H9 (cell line): ENCODE measurements around the gene UCK1. TPM values are rescaled to one million over a fixed set of nuclear protein-coding genes. Genes with fewer than 3 reads are reported as not detected.

Experiments used
- DNase-seq: peaks from one replicate; pipeline ENCODE4 v3.0.0-alpha.2; 2017
- H2AFZ ChIP-seq: one replicate; pipeline ENCODE4 v1.6.1; 2013; ENCODE audit warnings: mild to moderate bottlenecking, low read length, control low read depth, moderate library complexity
- H2AK5ac ChIP-seq: 2 replicates; pipeline ENCODE4 v1.6.1; 2013; ENCODE audit warnings: low read length, control low read depth, mixed read lengths; ENCODE audit not compliant: insufficient read length
- H2BK120ac ChIP-seq: one replicate; pipeline ENCODE4 v1.6.1; 2013; ENCODE audit warnings: low read depth, mild to moderate bottlenecking, low read length, control low read depth, inconsistent platforms; ENCODE audit not compliant: poor library complexity, severe bottlenecking
- H2BK12ac ChIP-seq: 2 replicates; pipeline ENCODE4 v1.6.1; 2013; ENCODE audit warnings: low read length, control low read depth, mixed read lengths, low read depth; ENCODE audit not compliant: insufficient read length
- H2BK15ac ChIP-seq: 2 replicates; pipeline ENCODE4 v1.6.1; 2013; ENCODE audit warnings: low read depth, low read length, control low read depth
- H2BK20ac ChIP-seq: one replicate; pipeline ENCODE4 v1.6.1; 2013; ENCODE audit warnings: low read depth, mild to moderate bottlenecking, low read length, control low read depth, inconsistent platforms; ENCODE audit not compliant: poor library complexity, severe bottlenecking
- H2BK5ac ChIP-seq: 2 replicates; pipeline ENCODE4 v1.6.1; 2013; ENCODE audit warnings: low read length, control low read depth, mixed read lengths; ENCODE audit not compliant: insufficient read length
- H3K14ac ChIP-seq: 2 replicates; pipeline ENCODE4 v1.6.1; 2013; ENCODE audit warnings: low read length, control low read depth; ENCODE audit not compliant: insufficient read depth
- H3K18ac ChIP-seq: 2 replicates; pipeline ENCODE4 v1.6.1; 2013; ENCODE audit warnings: low read depth, mild to moderate bottlenecking, mixed read lengths, low read length, control low read depth; ENCODE audit not compliant: insufficient read length
- H3K23ac ChIP-seq: 2 replicates; pipeline ENCODE4 v1.6.1; 2013; ENCODE audit warnings: low read length, control low read depth, mixed read lengths, low read depth; ENCODE audit not compliant: insufficient read length
- H3K23me2 ChIP-seq: 2 replicates; pipeline ENCODE4 v1.6.1; 2013; ENCODE audit warnings: low read depth, mild to moderate bottlenecking, mixed read lengths, low read length, control low read depth; ENCODE audit not compliant: insufficient read length, poor library complexity, severe bottlenecking
- H3K27ac ChIP-seq: 2 replicates; pipeline ENCODE4 v1.5.1; 2013; ENCODE audit warnings: low read length, control low read depth, mixed read lengths, low read depth; ENCODE audit not compliant: insufficient read length
- H3K27me3 ChIP-seq: 2 replicates; pipeline ENCODE4 v1.6.1; 2013; ENCODE audit warnings: low read length, control low read depth, inconsistent platforms; ENCODE audit not compliant: insufficient read depth
- H3K4ac ChIP-seq: 2 replicates; pipeline ENCODE4 v1.6.1; 2013; ENCODE audit warnings: low read depth, mild to moderate bottlenecking, control low read depth, inconsistent platforms, low read length, moderate library complexity
- H3K4me1 ChIP-seq: 2 replicates; pipeline ENCODE4 v1.6.1; 2013; ENCODE audit warnings: low read length, control low read depth, inconsistent platforms; ENCODE audit not compliant: insufficient read depth
- H3K4me2 ChIP-seq: 2 replicates; pipeline ENCODE4 v1.6.1; 2013; ENCODE audit warnings: low read length, control low read depth, mixed read lengths; ENCODE audit not compliant: insufficient read length, insufficient read depth
- H3K56ac ChIP-seq: 2 replicates; pipeline ENCODE4 v1.6.1; 2013; ENCODE audit warnings: low read depth, mild to moderate bottlenecking, mixed read lengths, low read length, control low read depth; ENCODE audit not compliant: insufficient read length
- H3K79me1 ChIP-seq: 2 replicates; pipeline ENCODE4 v1.6.1; 2013; ENCODE audit warnings: low read depth, mild to moderate bottlenecking, moderate library complexity, low read length, control low read depth, inconsistent platforms; ENCODE audit not compliant: insufficient read depth, poor library complexity, severe bottlenecking
- H3K79me2 ChIP-seq: 2 replicates; pipeline ENCODE4 v1.6.1; 2013; ENCODE audit warnings: low read length, control low read depth, inconsistent platforms; ENCODE audit not compliant: insufficient read depth
- H3K9ac ChIP-seq: 2 replicates; pipeline ENCODE4 v1.6.1; 2013; ENCODE audit warnings: low read length, control low read depth, mixed read lengths; ENCODE audit not compliant: insufficient read length; ENCODE audit errors: extremely low read depth
- H3K9me3 ChIP-seq: one replicate; pipeline ENCODE4 v1.6.1; 2013; ENCODE audit warnings: low read depth, low read length, inconsistent platforms; ENCODE audit not compliant: control insufficient read depth
- H3T11ph ChIP-seq: one replicate; pipeline ENCODE4 v1.6.1; 2013; ENCODE audit warnings: mild to moderate bottlenecking, low read length, control low read depth, inconsistent platforms
- H4K20me1 ChIP-seq: one replicate; pipeline ENCODE4 v1.6.1; 2013; ENCODE audit not compliant: control insufficient read depth, insufficient read length, insufficient read depth
- H4K5ac ChIP-seq: 2 replicates; pipeline ENCODE4 v1.6.1; 2013; ENCODE audit warnings: low read depth, mild to moderate bottlenecking, mixed read lengths, low read length, control low read depth; ENCODE audit not compliant: insufficient read length
- H4K8ac ChIP-seq: replicated peaks from 2 replicates; pipeline ENCODE4 v1.6.1; 2013; ENCODE audit warnings: low read length, control low read depth, mixed read lengths, low read depth; ENCODE audit not compliant: insufficient read length
- H4K91ac ChIP-seq: 2 replicates; pipeline ENCODE4 v1.6.1; 2013; ENCODE audit warnings: low read depth, mild to moderate bottlenecking, moderate library complexity, mixed read lengths, low read length, control low read depth; ENCODE audit not compliant: insufficient read length
- H3K27ac Mint-ChIP-seq, 3 experiments: 2 replicates in 2 of 3; 3 replicates in 1 of 3; pipeline ENCODE4 v1.8.0; 2020 to 2021; ENCODE audit warnings: mixed read lengths in 3 of 3, mild to moderate bottlenecking in 1 of 3, moderate library complexity in 1 of 3
- H3K27me3 Mint-ChIP-seq: 2 replicates; pipeline ENCODE4 v1.8.0; 2021; ENCODE audit warnings: low read depth, mild to moderate bottlenecking, moderate library complexity, mixed read lengths
- H3K36me3 Mint-ChIP-seq, 3 experiments: 2 replicates in 2 of 3; 3 replicates in 1 of 3; pipeline ENCODE4 v1.8.0; 2020 to 2021; ENCODE audit warnings: low read depth in 3 of 3, mixed read lengths in 3 of 3; ENCODE audit not compliant: insufficient read depth in 1 of 3
- H3K4me1 Mint-ChIP-seq, 2 experiments: 2 replicates each; pipeline ENCODE4 v1.8.0; 2020; ENCODE audit warnings: mixed read lengths in 2 of 2
- H3K4me3 Mint-ChIP-seq, 2 experiments: 2 replicates in 1 of 2; 3 replicates in 1 of 2; pipeline ENCODE4 v1.8.0; 2020 to 2021; ENCODE audit warnings: mild to moderate bottlenecking in 2 of 2, mixed read lengths in 2 of 2, moderate library complexity in 1 of 2
- H3K9me3 Mint-ChIP-seq, 2 experiments: 2 replicates in 1 of 2; 3 replicates in 1 of 2; pipeline ENCODE4 v1.8.0; 2020; ENCODE audit warnings: mild to moderate bottlenecking in 2 of 2, mixed read lengths in 2 of 2, moderate library complexity in 1 of 2
- CTCF ChIP-seq: fragments of 200-600 bp; sonication (generic); conservative IDR thresholded peaks from 3 replicates; pipeline ENCODE4 v1.8.0; 2021; ENCODE audit warnings: antibody characterized with exemption, mild to moderate bottlenecking
- WGBS: extraction: QIAGEN DNeasy Blood & Tissue Kit; methylation state at CpG from one replicate; pipeline ENCODE4 v1.1.7; 2013; ENCODE audit warnings: missing lambda C conversion rate, low lambda C conversion rate, mixed read lengths; ENCODE audit not compliant: insufficient read length; ENCODE audit errors: extremely low coverage; 5-methylcytosine and 5-hydroxymethylcytosine counted together
- total RNA-seq: library from RNA; stranded (reverse); gene quantifications from 2 replicates; pipeline ENCODE4 v1.2.1, GENCODE V29; 2021

UCK1 gene
- total RNA-seq, 1 experiment from 2014 or later: 54.2 TPM

- no peak for DNase-seq
- H3K4me1 ChIP-seq: no peaks in the 10 kb centered on the region
- Mint-ChIP-seq H3K27me3 (no peaks in the 10 kb centered on the region), H3K36me3 (peaks cover 37 to 77% (median 71%) of the 10 kb centered on the region in 3 experiments; a peak in 6 of 7 replicates), H3K9me3 (no peaks in the 10 kb centered on the region), H3K4me1 (no peaks in the 10 kb centered on the region), H3K4me3 (no peak overlapping the region), H3K27ac (no peak overlapping the region)
- no peaks in the 10 kb centered on the region for H3K27me3 ChIP-seq
- no peak overlapping the region for H3K27ac ChIP-seq
- H3K4ac ChIP-seq: no peak overlapping the region
- no CpG with 5 or more reads among the region's 16 CpGs for WGBS
- no peak overlapping the region for H2BK5ac ChIP-seq
- H4K8ac ChIP-seq: no peak overlapping the region
- no peak overlapping the region for H3K23ac ChIP-seq
- H4K5ac ChIP-seq: no peak overlapping the region
- H3K56ac ChIP-seq: no peak overlapping the region
- no peak overlapping the region for H2BK20ac ChIP-seq
- H3T11ph ChIP-seq: no peak overlapping the region
- no peak overlapping the region for H3K18ac ChIP-seq
- no peak for TF ChIP-seq CTCF
- no peak overlapping the region for H3K14ac ChIP-seq
- no peaks in the 10 kb centered on the region for H3K79me1 ChIP-seq
- no peak overlapping the region for H2AK5ac ChIP-seq
- no peak overlapping the region for H2BK12ac ChIP-seq
- H4K91ac ChIP-seq: no peak overlapping the region
- no peaks in the 10 kb centered on the region for H4K20me1 ChIP-seq
- no peaks in the 10 kb centered on the region for H3K9me3 ChIP-seq
- no peak overlapping the region for H2BK120ac ChIP-seq
- no peaks in the 10 kb centered on the region for H3K79me2 ChIP-seq
- H3K9ac ChIP-seq: no peak overlapping the region
- no peak overlapping the region for H3K4me2 ChIP-seq
- no peak overlapping the region for H2BK15ac ChIP-seq
- no peak overlapping the region for H2AFZ ChIP-seq
- no peaks in the 10 kb centered on the region for H3K23me2 ChIP-seq
Observed at GRCh38 chr9:131520503-131520902, 10.6 kb downstream of the UCK1 start.
